Keratinocyte (primary cell): ENCODE measurements around the gene HEYL. TPM values are rescaled to one million over a fixed set of nuclear protein-coding genes. Genes with fewer than 3 reads are reported as not detected.
"Not testable (repeated sequence)": the region's sequence is repeated elsewhere in the genome, so short reads cannot be mapped to it uniquely, and the experiment has no call there.

ENCODE experiments used
- DNase-seq: peaks from one replicate; pipeline ENCODE4 v3.0.0-alpha.2; 2011; ENCODE audit warnings: low read depth, missing footprints, low spot score
- FAIRE-seq: peaks from 2 replicates; lab custom pipeline; 2011; peaks lifted over from hg19 to GRCh38; lab: Jason Lieb, UNC
- H2AFZ ChIP-seq: 2 replicates; pipeline ENCODE4 v1.6.0; 2012; ENCODE audit warnings: low read length, control low read depth, inconsistent platforms; ENCODE audit not compliant: control insufficient read depth
- H3K27ac ChIP-seq: 2 replicates; pipeline ENCODE4 v1.5.1; 2011; ENCODE audit warnings: low read length; ENCODE audit not compliant: control insufficient read depth, insufficient read depth
- H3K27me3 ChIP-seq: 3 replicates; pipeline ENCODE4 v1.6.0; 2011; ENCODE audit warnings: low read length; ENCODE audit not compliant: control insufficient read depth, insufficient read depth; ENCODE audit errors: extremely low read depth
- H3K36me3 ChIP-seq, 2 experiments: 2 replicates in 1 of 2; 3 replicates in 1 of 2; pipeline ENCODE4 v1.5.1; 2011; ENCODE audit warnings: low read length in 2 of 2, mild to moderate bottlenecking in 1 of 2; ENCODE audit not compliant: control insufficient read depth in 2 of 2, insufficient read depth in 2 of 2; ENCODE audit errors: extremely low read depth in 1 of 2
- H3K4me1 ChIP-seq: 3 replicates; pipeline ENCODE4 v1.5.1; 2011; ENCODE audit warnings: low read length; ENCODE audit not compliant: control insufficient read depth, insufficient read depth; ENCODE audit errors: extremely low read depth
- H3K4me2 ChIP-seq: 3 replicates; pipeline ENCODE4 v1.6.0; 2011; ENCODE audit warnings: low read depth, low read length; ENCODE audit not compliant: control insufficient read depth, insufficient read depth; ENCODE audit errors: extremely low read depth
- H3K4me3 ChIP-seq, 3 experiments: fragments of 200-600 bp in 1 of 3; sonication (generic) in 1 of 3; 2 replicates in 2 of 3; 3 replicates in 1 of 3; pipeline ENCODE4 v1.5.1; 2011 to 2016; ENCODE audit warnings: low read length in 3 of 3, mild to moderate bottlenecking in 3 of 3, control low read depth in 2 of 3, inconsistent platforms in 1 of 3, low read depth in 1 of 3, mixed read lengths in 1 of 3, mixed run types in 1 of 3, moderate library complexity in 1 of 3; ENCODE audit not compliant: control insufficient read depth in 2 of 3, insufficient read depth in 2 of 3; ENCODE audit errors: extremely low read depth in 1 of 3
- H3K79me2 ChIP-seq: 2 replicates; pipeline ENCODE4 v1.6.0; 2012; ENCODE audit warnings: low read length; ENCODE audit not compliant: control insufficient read depth, insufficient read depth
- H3K9ac ChIP-seq: 3 replicates; pipeline ENCODE4 v1.6.0; 2011; ENCODE audit warnings: low read length; ENCODE audit not compliant: control insufficient read depth, insufficient read depth; ENCODE audit errors: extremely low read depth
- H3K9me1 ChIP-seq: 3 replicates; pipeline ENCODE4 v1.6.0; 2011; ENCODE audit warnings: low read length; ENCODE audit not compliant: control insufficient read depth, insufficient read depth; ENCODE audit errors: extremely low read depth
- H3K9me3 ChIP-seq: 2 replicates; pipeline ENCODE4 v1.5.1; 2012; ENCODE audit warnings: low read depth, low read length; ENCODE audit not compliant: control insufficient read depth
- H4K20me1 ChIP-seq: 3 replicates; pipeline ENCODE4 v1.6.0; 2011; ENCODE audit warnings: low read length; ENCODE audit not compliant: control insufficient read depth, insufficient read depth; ENCODE audit errors: extremely low read depth
- CTCF ChIP-seq, 3 experiments: IDR thresholded peaks in 1 of 3; conservative IDR thresholded peaks in 1 of 3; optimal IDR thresholded peaks in 1 of 3; 2 replicates in 2 of 3; 3 replicates in 1 of 3; pipeline versions ENCODE3 to v1.5.1; 2011; ENCODE audit warnings: low read length in 3 of 3, mild to moderate bottlenecking in 3 of 3, moderate library complexity in 2 of 3, control low read depth in 1 of 3, inconsistent platforms in 1 of 3; ENCODE audit not compliant: insufficient read depth in 2 of 3; ENCODE audit errors: extremely low read depth in 1 of 3
- EZH2 ChIP-seq: IDR thresholded peaks from one replicate; pipeline ENCODE4 v1.6.1; 2012; ENCODE audit warnings: inconsistent platforms, mild to moderate bottlenecking, low read length, moderate library complexity
- dilution Hi-C: fragments of 300-500 bp; cut with MboI; formaldehyde crosslinking; loops from one replicate; pipeline ENCODE4 v1.7.0; 2020; ENCODE audit warnings: low sequenced_read_pairs; ENCODE audit not compliant: extremely low pct_ligation_motif_present
- polyA plus RNA-seq, 5 experiments: library from polyadenylated mRNA; depleted of rRNA in 3 of 5; stranded (reverse) in 3 of 5; stranded (forward) in 1 of 5; unstranded in 1 of 5; fragments of >200 nt; gene quantifications; 1 replicate in 1 of 5; 2 replicates in 3 of 5; 3 replicates in 1 of 5; pipeline versions ENCODE4 v1.2.1 to v1.2.3, GENCODE V29; 2011 to 2012; ENCODE audit warnings: missing spikeins in 2 of 5, low read depth in 1 of 5, low replicate concordance in 1 of 5

Gene HEYL
- polyA plus RNA-seq, 1 donor (not counting 4 experiments of a cell fraction or from before 2014, with no cell fraction given) = not detected

GRCh38 chr1:39608921-39609320 is 30.5 kb downstream of the HEYL start:
- no peak overlapping the region for H3K4me3 ChIP-seq
- no peak overlapping the region for H3K9ac ChIP-seq
- TF ChIP-seq EZH2 = no peak
- TF ChIP-seq CTCF (optimal IDR thresholded peaks at IDR 0.05 in 1 of 3, IDR thresholded peaks at IDR 0.05 in 1 of 3, conservative IDR thresholded peaks at IDR 0.05 in 1 of 3; ENCODE audit: extremely low read depth in 1 of 3, insufficient read depth in 2 of 3, low read length in 3 of 3) = no peak
- H3K9me1 ChIP-seq = no peaks in the 10 kb centered on the region
- H3K9me3 ChIP-seq = no peaks in the 10 kb centered on the region
- peaks cover 5% of the 10 kb centered on the region for H3K4me1 ChIP-seq
- DNase-seq (no peak), FAIRE-seq (no peak)
- no peak overlapping the region for H2AFZ ChIP-seq
- H3K36me3 ChIP-seq = no peaks in the 10 kb centered on the region
- H3K27me3 ChIP-seq = no peaks in the 10 kb centered on the region
- H4K20me1 ChIP-seq = no peaks in the 10 kb centered on the region
- no peak overlapping the region for H3K27ac ChIP-seq
- dilution Hi-C loops = no loop called here
- H3K4me2 ChIP-seq = no peak overlapping the region
- H3K79me2 ChIP-seq = no peaks in the 10 kb centered on the region

GRCh38 chr1:39603677-39604076 is 35.8 kb downstream of the HEYL start:
- H3K79me2 ChIP-seq, H3K27ac ChIP-seq, H3K4me3 ChIP-seq, DNase-seq, H3K36me3 ChIP-seq, H3K4me2 ChIP-seq, H3K4me1 ChIP-seq, dilution Hi-C loops, H3K9ac ChIP-seq, H3K9me3 ChIP-seq, H2AFZ ChIP-seq, H3K9me1 ChIP-seq, H4K20me1 ChIP-seq, H3K27me3 ChIP-seq, FAIRE-seq: not testable (repeated sequence)

GRCh38 chr1:39601667-39602255 is 37.7 kb downstream of the HEYL start:
- H3K4me2 ChIP-seq, H3K79me2 ChIP-seq, H2AFZ ChIP-seq, H3K36me3 ChIP-seq, H3K9me3 ChIP-seq, FAIRE-seq, H3K9ac ChIP-seq, H4K20me1 ChIP-seq, H3K4me3 ChIP-seq, DNase-seq, H3K4me1 ChIP-seq, H3K27me3 ChIP-seq, H3K9me1 ChIP-seq, dilution Hi-C loops, H3K27ac ChIP-seq: not testable (repeated sequence)
